IPS-18a (cell line): ENCODE results near the gene NFATC2.
A peak's percentile ranks its signal among the peaks of the same experiment; 100 is the strongest.
"Not testable (repeated sequence)": the region's sequence is repeated elsewhere in the genome, so short reads cannot be mapped to it uniquely, and the experiment has no call there.

Source experiments
- H3K27ac ChIP-seq: one replicate; pipeline ENCODE4 v1.5.1; 2013; ENCODE audit warnings: low read length
- H3K27me3 ChIP-seq: one replicate; pipeline ENCODE4 v1.6.1; 2013; ENCODE audit warnings: mild to moderate bottlenecking, low read length; ENCODE audit not compliant: control insufficient read depth, insufficient read depth
- H3K36me3 ChIP-seq: one replicate; pipeline ENCODE4 v1.6.1; 2013; ENCODE audit warnings: low read depth, low read length; ENCODE audit not compliant: control insufficient read depth
- H3K4me1 ChIP-seq: one replicate; pipeline ENCODE4 v1.6.1; 2013; ENCODE audit warnings: low read depth, low read length; ENCODE audit not compliant: control insufficient read depth
- H3K4me3 ChIP-seq: one replicate; pipeline ENCODE4 v1.5.1; 2013; ENCODE audit warnings: low read length
- H3K9ac ChIP-seq: one replicate; pipeline ENCODE4 v1.6.1; 2013; ENCODE audit warnings: mild to moderate bottlenecking, low read length, moderate library complexity
- H3K9me3 ChIP-seq: one replicate; pipeline ENCODE4 v1.6.1; 2013; ENCODE audit warnings: low read depth, low read length; ENCODE audit not compliant: control insufficient read depth

NFATC2 gene

GRCh38 chr20:51549474-51549873, 7.0 kb upstream of the NFATC2 start:
- no peaks in the 10 kb centered on the region for H3K9me3 ChIP-seq
- no peak overlapping the region for H3K9ac ChIP-seq
- no peaks in the 10 kb centered on the region for H3K4me1 ChIP-seq
- H3K4me3 ChIP-seq: no peak overlapping the region
- H3K27ac ChIP-seq: no peak overlapping the region
- peaks cover 25% of the 10 kb centered on the region for H3K27me3 ChIP-seq
- no peaks in the 10 kb centered on the region for H3K36me3 ChIP-seq

DNA sequence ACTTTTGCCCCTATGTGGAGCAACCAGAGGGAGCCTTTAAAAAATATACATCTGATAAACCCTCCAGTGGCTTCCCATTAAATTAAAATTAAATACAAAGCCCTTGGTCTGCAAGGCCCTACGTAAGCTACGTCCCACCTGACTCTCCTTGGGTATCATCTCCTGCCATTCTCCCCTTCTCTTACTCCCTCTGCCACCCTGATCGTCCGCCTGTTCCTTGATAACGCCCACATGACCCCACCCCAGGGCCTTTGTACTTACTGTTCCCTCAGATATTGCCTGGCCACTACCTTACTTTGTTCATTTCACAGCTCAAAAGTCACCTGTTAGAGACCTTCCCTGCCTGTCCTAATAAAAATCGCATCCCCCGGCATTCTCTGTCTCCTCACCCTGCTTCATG, 5.4 kb upstream of the NFATC2 start:
- Histone ChIP-seq H3K9ac (no peak overlapping the region), H3K36me3 (no peaks in the 10 kb centered on the region), H3K9me3 (no peaks in the 10 kb centered on the region), H3K27me3 (peaks cover 39% of the 10 kb centered on the region), H3K27ac (no peak overlapping the region), H3K4me3 (no peak overlapping the region), H3K4me1 (peaks cover 3% of the 10 kb centered on the region)

- Histone ChIP-seq H3K9ac (no peak overlapping the region), H3K4me1 (peaks cover 5% of the 10 kb centered on the region), H3K9me3 (no peaks in the 10 kb centered on the region), H3K4me3 (no peak overlapping the region), H3K27me3 (peaks cover 41% of the 10 kb centered on the region), H3K36me3 (no peaks in the 10 kb centered on the region), H3K27ac (no peak overlapping the region)
Observed at GRCh38 chr20:51545515-51545914, 3.0 kb upstream of the NFATC2 start.

DNA sequence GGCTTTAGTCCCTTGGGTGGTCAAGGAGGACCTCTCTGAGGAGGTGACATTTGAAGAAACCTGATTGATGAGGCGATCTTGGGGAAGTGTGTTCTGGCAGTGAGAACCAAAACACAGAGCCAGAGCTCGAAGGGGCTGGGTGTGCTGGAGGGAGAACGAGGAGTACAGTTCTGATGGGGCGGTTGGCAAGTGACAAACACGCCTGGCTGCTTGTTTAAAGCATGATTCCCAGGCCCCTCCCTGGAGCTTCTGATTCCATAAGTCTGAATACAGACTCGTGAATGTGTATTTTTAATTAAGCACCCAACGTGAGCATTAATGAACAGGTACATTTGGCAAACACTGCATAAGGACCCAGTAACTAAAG, 886 bp upstream of the NFATC2 start:
- Histone ChIP-seq H3K4me1 (peaks cover 5% of the 10 kb centered on the region), H3K9ac (no peak overlapping the region), H3K36me3 (no peaks in the 10 kb centered on the region), H3K4me3 (peak overlapping the region; percentile 55), H3K9me3 (no peaks in the 10 kb centered on the region), H3K27ac (no peak overlapping the region), H3K27me3 (peaks cover 41% of the 10 kb centered on the region)

- H3K4me1 ChIP-seq: peaks cover 5% of the 10 kb centered on the region
- H3K9ac ChIP-seq: no peak overlapping the region
- no peaks in the 10 kb centered on the region for H3K36me3 ChIP-seq
- peak overlapping the region; percentile 39 for H3K4me3 ChIP-seq
- peaks cover 34% of the 10 kb centered on the region for H3K27me3 ChIP-seq
- no peaks in the 10 kb centered on the region for H3K9me3 ChIP-seq
- H3K27ac ChIP-seq: no peak overlapping the region
Observed at GRCh38 chr20:51542033-51542570, 417 bp downstream of the NFATC2 start.

DNA sequence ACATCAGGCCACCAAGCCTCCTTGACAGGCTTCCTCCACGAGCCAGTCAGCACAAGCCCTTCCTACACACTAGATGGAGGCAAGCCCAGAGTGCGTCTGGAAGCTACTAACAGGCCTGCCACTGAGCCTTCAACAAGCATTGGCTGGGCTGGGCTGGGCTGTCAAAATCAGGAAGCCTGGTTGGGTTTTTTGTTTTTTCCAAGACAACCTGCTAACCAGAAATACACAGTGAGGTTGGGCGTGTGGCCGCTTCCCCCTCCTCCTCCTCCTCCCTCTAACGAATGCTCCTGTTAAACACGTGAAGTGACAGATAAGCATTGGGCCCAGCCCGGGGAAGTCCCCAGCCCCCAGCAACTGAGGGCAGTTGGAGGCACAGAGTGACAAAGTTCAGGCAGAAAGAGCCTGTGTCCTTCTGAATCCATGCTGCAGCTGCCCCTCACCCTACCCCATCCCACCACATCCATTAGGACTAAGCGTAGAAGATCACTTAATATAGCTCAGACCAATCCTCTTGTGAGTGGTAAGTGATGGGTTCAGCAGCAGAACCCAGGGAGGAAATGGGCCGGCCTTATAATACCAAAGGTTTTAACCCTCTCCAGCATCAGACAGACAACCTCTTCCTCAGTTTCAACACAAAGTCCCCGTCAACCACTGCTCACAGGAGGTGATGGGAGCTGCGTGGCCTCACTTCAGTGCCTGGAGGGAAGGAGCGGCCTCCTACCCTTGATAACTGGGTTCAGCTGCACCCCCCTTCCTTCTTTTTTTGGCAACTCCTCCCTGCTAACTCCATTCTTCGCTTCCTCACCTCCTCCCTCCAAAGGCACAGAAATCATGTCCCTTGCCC, 1.1 kb downstream of the NFATC2 start:
- Histone ChIP-seq H3K27me3 (peaks cover 27% of the 10 kb centered on the region), H3K36me3 (no peaks in the 10 kb centered on the region), H3K9me3 (no peaks in the 10 kb centered on the region), H3K4me3 (no peak overlapping the region), H3K9ac (no peak overlapping the region), H3K27ac (no peak overlapping the region), H3K4me1 (peaks cover 5% of the 10 kb centered on the region)

DNA sequence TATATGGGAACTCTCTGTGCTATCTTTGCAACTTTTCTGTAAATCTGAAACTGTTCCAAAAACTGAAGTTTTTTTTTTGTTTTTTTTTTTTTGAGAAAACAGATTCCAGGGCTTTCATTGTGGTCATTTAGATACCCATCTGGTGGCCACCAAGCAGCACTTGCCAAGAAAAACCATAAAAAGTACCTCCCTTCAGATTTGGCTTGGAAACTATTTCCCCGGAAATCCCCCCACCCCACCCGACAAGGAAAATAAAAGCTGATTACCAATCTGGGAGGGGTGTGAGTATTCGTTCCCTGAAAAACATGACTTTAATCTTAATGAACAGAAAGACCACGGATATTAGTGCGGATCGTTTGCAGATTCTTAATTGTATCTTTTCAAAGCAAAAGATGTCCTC, 1.9 kb downstream of the NFATC2 start:
- Histone ChIP-seq H3K4me1 (peaks cover 5% of the 10 kb centered on the region), H3K27me3 (peaks cover 25% of the 10 kb centered on the region), H3K36me3 (no peaks in the 10 kb centered on the region), H3K4me3 (no peak overlapping the region), H3K27ac (no peak overlapping the region), H3K9me3 (no peaks in the 10 kb centered on the region), H3K9ac (no peak overlapping the region)

DNA sequence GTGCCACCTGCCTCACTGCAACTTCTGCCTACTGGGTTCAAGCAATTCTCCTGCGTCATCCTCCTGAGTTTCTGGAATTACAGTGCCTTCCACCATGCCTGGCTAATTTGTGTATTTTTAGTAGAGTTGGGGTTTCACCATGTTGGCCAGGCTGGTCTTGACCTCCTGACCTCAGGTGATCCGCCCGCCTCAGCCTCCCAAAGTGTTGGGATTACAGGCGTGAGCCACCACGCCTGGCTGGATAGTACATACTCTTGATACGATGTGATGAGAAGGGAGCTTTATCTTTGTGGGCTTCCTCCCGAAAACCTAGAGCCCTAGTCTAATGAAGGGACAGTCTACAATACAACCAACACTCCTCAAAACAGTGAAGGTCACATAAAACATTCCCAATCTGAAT, 2.4 kb downstream of the NFATC2 start:
- not testable (repeated sequence) for H3K9ac ChIP-seq, H3K9me3 ChIP-seq, H3K36me3 ChIP-seq, H3K27ac ChIP-seq, H3K4me3 ChIP-seq, H3K4me1 ChIP-seq
- H3K27me3 ChIP-seq: peaks cover 23% of the 10 kb centered on the region

DNA sequence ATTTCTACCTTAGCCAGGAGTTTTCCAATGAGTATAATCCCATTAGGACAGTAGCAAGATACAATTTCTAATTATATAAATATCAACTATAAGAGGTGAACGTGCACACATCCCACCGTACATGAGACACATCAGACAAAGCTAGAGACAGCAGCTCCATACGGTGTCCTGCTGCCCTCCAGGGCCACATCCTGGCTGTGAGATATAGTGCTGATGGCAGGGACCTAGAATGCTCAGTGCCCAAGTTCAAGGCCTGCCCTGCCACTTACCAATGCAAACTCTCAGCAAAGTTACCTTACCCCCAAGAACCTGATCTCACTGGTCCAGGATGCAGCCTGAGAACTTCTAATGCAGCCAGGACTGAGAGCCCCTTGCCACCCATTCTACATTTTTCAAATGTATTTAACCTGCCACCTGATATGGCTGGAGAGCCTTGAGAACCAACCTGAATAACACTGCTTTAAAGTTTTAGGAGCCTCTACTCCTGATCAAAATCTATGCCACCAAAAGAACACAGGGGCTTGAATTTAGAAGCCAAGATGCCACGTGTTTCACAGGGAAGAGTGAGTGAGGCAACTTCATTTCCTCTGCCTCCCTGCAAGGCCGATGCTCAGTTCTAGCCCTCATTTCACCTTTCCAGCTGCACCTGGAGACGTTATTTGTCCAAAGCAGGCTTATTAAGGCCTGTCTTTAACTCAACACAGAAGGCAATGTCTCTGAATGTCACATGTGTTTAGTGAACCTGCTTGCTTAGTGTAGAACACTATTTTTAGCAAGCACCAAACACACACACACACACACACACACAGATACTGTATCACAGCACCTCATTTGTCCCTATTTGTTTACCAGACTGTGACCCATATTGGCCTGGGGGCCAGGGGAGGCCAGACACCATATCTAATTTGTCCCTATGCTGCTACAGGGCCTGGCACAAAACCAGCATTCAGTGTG, 6.1 kb downstream of the NFATC2 start:
- no peaks in the 10 kb centered on the region for H3K4me1 ChIP-seq
- H3K9ac ChIP-seq: no peak overlapping the region
- no peaks in the 10 kb centered on the region for H3K27me3 ChIP-seq
- no peaks in the 10 kb centered on the region for H3K9me3 ChIP-seq
- H3K27ac ChIP-seq: no peak overlapping the region
- H3K4me3 ChIP-seq: no peak overlapping the region
- H3K36me3 ChIP-seq: no peaks in the 10 kb centered on the region

- Histone ChIP-seq H3K36me3 (no peaks in the 10 kb centered on the region), H3K9me3 (no peaks in the 10 kb centered on the region), H3K9ac (no peak overlapping the region), H3K4me1 (no peaks in the 10 kb centered on the region), H3K4me3 (no peak overlapping the region), H3K27me3 (no peaks in the 10 kb centered on the region), H3K27ac (no peak overlapping the region)
Observed at GRCh38 chr20:51535674-51536073, 6.8 kb downstream of the NFATC2 start.

DNA sequence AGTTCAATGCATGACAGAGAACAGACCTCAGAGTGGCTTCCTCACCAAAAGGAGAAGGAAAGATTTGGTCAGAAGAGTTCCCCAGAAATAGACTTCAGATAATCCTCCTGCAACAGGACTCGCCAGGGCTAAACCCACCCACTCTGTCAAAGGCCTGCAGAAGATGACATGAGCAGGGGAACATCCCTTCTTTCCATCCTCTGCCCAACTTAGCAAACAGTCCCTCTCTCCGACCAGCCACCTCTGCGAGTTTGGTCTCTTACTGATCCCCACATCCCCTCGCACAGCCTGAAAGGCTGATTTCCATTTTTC, 7.5 kb downstream of the NFATC2 start:
- Histone ChIP-seq H3K36me3 (no peaks in the 10 kb centered on the region), H3K4me3 (no peak overlapping the region), H3K9me3 (no peaks in the 10 kb centered on the region), H3K9ac (no peak overlapping the region), H3K27ac (no peak overlapping the region), H3K4me1 (no peaks in the 10 kb centered on the region), H3K27me3 (no peaks in the 10 kb centered on the region)
